LNCAP (cell line): ENCODE measurements around the gene CEP95.

ENCODE experiments used
- CTCF ChIP-seq: fragments of 450-650 bp; IDR thresholded peaks from 2 replicates; pipeline ENCODE4 v1.5.1; 2017; ENCODE audit warnings: mild to moderate bottlenecking

CEP95 gene

GRCh38 chr17:64534187-64534586 lies 27.4 kb downstream of the CEP95 start:
- TF ChIP-seq CTCF = no peak

- no peak for TF ChIP-seq CTCF
Observed at GRCh38 chr17:64535357-64535756, 28.6 kb downstream of the CEP95 start.

GRCh38 chr17:64536913-64537312 lies 30.1 kb downstream of the CEP95 start:
- TF ChIP-seq CTCF = no peak

- TF ChIP-seq CTCF = no peak
Observed at GRCh38 chr17:64537488-64537887, 30.7 kb downstream of the CEP95 start.

- no peak for TF ChIP-seq CTCF
Observed at GRCh38 chr17:64538508-64539130, 31.8 kb downstream of the CEP95 start.

- no peak for TF ChIP-seq CTCF
Observed at GRCh38 chr17:64540118-64540776, 33.5 kb downstream of the CEP95 start.

- no peak for TF ChIP-seq CTCF
Observed at GRCh38 chr17:64544742-64545141, 38.0 kb downstream of the CEP95 start.
